A673 (cell line): ENCODE measurements around the gene MS4A4A. TPM values are rescaled to one million over a fixed set of nuclear protein-coding genes. Genes with fewer than 3 reads are reported as not detected.

Source experiments
- BruUV-seq: library from RNA; stranded (reverse); fragments of 400-500 nt; replicated peaks from 2 replicates; lab custom pipeline; 2021; lab: Mats Ljungman, UMichigan
- CTCF ChIA-PET: fragments of 300-600 bp; sonication (Branson Sonifier 250); formaldehyde crosslinking; loops from one replicate; lab custom pipeline; 2022; ENCODE audit warnings: antibody characterized with exemption; lab: Charles Lee
- POLR2A ChIA-PET: fragments of 300-600 bp; sonication (Branson Sonifier 250); formaldehyde crosslinking; loops from one replicate; lab custom pipeline; 2022; ENCODE audit warnings: antibody characterized with exemption; ENCODE audit not compliant: low non-redundant PET; lab: Charles Lee
- DNase-seq: peaks from one replicate; pipeline ENCODE4 v3.0.0-alpha.2; 2015; ENCODE audit warnings: low spot score
- H3K27ac ChIP-seq: fragments of 200-600 bp; sonication (generic); 2 replicates; pipeline ENCODE4 v1.5.1; 2016; ENCODE audit warnings: mixed run types, low read depth, mild to moderate bottlenecking, mixed read lengths, antibody characterized with exemption, low read length; ENCODE audit not compliant: poor library complexity, severe bottlenecking
- H3K27me3 ChIP-seq: fragments of 200-600 bp; sonication (generic); replicated peaks from 2 replicates; pipeline ENCODE4 v1.6.1; 2017; ENCODE audit warnings: mixed run types, low read depth, mild to moderate bottlenecking, mixed read lengths, antibody characterized with exemption, low read length; ENCODE audit not compliant: insufficient read depth, poor library complexity
- H3K36me3 ChIP-seq: fragments of 200-600 bp; sonication (generic); 2 replicates; pipeline ENCODE4 v1.6.1; 2016; ENCODE audit warnings: mixed run types, mild to moderate bottlenecking, mixed read lengths, antibody characterized with exemption, low read length; ENCODE audit not compliant: insufficient read depth, poor library complexity, severe bottlenecking
- H3K4me1 ChIP-seq: fragments of 200-600 bp; sonication (generic); 2 replicates; pipeline ENCODE4 v1.6.1; 2017; ENCODE audit warnings: mixed run types, mild to moderate bottlenecking, mixed read lengths, antibody characterized with exemption, low read length; ENCODE audit not compliant: insufficient read depth, poor library complexity, severe bottlenecking
- H3K4me3 ChIP-seq: fragments of 200-600 bp; sonication (generic); 2 replicates; pipeline ENCODE4 v1.5.1; 2016; ENCODE audit warnings: low read depth, mixed run types, mild to moderate bottlenecking, mixed read lengths, low read length; ENCODE audit not compliant: poor library complexity, severe bottlenecking
- H3K9me3 ChIP-seq: fragments of 200-600 bp; sonication (generic); 2 replicates; pipeline ENCODE4 v1.6.1; 2016; ENCODE audit warnings: mixed run types, low read depth, mild to moderate bottlenecking, mixed read lengths, antibody characterized with exemption, low read length; ENCODE audit not compliant: poor library complexity, severe bottlenecking
- EZH2 ChIP-seq: fragments of 200-600 bp; sonication (generic); IDR thresholded peaks from 2 replicates; pipeline ENCODE4 v1.6.1; 2017; ENCODE audit warnings: borderline replicate concordance, low read depth, mild to moderate bottlenecking, mixed read lengths, antibody characterized with exemption, low read length; ENCODE audit not compliant: poor library complexity, severe bottlenecking
- intact Hi-C: fragments of 100-400 bp; cut with micrococcal nuclease; formaldehyde crosslinking; loops from one replicate; pipeline ENCODE4 v1.10.0; 2022; ENCODE audit not compliant: unreplicated experiment
- total RNA-seq: library from RNA; stranded (reverse); gene quantifications from 2 replicates; pipeline ENCODE4 v1.2.3, GENCODE V29; 2021
- TF ChIP-seq, protein P1 (sequence below): fragments of 300-800, 200-600 bp; sonication (generic); conservative IDR thresholded peaks from 2 replicates; pipeline ENCODE4 v1.5.1; 2017; ENCODE audit warnings: low read depth, mild to moderate bottlenecking, antibody characterized with exemption, low read length, moderate library complexity, mixed read lengths

MS4A4A gene
- total RNA-seq, 1 experiment from 2014 or later: not detected

DNA sequence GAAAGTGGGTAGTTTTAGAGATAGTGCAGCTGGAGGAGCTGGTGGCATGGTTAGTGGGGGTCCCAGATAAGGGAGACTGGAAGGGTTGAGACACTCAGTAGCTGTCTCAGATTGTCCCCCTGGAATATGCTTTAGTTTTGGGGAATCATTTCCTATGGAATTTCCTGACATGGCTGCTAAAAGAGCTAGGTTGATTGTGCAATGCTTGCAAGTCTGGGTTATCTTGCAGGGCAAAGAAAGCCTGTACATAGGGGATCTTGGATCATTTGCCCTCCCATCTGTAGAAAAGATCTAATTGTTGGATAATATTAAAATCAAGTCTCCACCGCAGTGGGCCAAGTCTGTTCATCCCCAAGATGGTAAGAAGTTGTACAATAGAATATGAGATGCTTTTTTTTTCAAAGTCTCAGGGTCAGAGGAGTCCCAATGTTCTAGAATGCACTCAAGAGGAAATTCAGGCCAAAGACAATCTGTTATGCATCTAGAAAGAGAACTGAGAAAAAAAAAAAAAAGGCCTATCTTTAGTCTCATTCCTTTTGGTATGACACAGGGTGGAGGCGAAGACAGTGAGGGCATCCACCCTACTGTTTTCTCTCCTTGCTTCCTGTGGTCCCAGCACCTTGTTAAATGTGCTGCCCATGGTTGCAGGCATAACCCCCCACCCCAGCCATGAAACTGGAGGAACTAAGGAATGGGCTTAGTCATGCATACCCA lies 66.8 kb downstream of the MS4A4A start:
- BruUV-seq: no TSS peak
- no peaks in the 10 kb centered on the region for H3K4me1 ChIP-seq
- no peak for DNase-seq
- H3K4me3 ChIP-seq: no peak overlapping the region
- ChIA-PET CTCF (no interaction called here), POLR2A (no interaction called here)
- peaks cover 8% of the 10 kb centered on the region for H3K27me3 ChIP-seq
- H3K27ac ChIP-seq: no peak overlapping the region
- H3K36me3 ChIP-seq: no peaks in the 10 kb centered on the region
- no peak for TF ChIP-seq EZH2
- TF ChIP-seq, protein P1, sequence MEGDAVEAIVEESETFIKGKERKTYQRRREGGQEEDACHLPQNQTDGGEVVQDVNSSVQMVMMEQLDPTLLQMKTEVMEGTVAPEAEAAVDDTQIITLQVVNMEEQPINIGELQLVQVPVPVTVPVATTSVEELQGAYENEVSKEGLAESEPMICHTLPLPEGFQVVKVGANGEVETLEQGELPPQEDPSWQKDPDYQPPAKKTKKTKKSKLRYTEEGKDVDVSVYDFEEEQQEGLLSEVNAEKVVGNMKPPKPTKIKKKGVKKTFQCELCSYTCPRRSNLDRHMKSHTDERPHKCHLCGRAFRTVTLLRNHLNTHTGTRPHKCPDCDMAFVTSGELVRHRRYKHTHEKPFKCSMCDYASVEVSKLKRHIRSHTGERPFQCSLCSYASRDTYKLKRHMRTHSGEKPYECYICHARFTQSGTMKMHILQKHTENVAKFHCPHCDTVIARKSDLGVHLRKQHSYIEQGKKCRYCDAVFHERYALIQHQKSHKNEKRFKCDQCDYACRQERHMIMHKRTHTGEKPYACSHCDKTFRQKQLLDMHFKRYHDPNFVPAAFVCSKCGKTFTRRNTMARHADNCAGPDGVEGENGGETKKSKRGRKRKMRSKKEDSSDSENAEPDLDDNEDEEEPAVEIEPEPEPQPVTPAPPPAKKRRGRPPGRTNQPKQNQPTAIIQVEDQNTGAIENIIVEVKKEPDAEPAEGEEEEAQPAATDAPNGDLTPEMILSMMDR: no peak
- no peaks in the 10 kb centered on the region for H3K9me3 ChIP-seq
- intact Hi-C loops: no loop called here

DNA sequence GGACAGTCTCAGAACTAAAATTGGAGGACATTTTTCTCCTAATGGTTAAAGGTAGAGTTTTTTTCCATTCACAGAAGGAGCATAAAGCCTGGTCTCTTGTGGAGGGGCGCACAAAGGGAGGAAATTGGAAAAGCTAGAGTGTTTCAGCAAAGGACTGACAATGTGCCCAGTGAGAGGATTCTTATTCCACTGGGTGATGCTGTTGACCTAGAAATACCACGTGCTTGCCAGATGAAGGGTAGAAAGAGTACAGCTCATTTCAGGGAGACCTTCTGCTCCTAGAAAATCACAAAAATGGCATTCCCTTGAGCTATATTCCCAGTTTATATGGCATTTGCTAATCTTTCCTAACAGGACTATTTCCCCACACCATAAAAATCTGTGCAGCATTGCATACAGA lies 67.7 kb downstream of the MS4A4A start:
- H3K36me3 ChIP-seq: no peaks in the 10 kb centered on the region
- intact Hi-C loops: no loop called here
- H3K27ac ChIP-seq: no peak overlapping the region
- no peaks in the 10 kb centered on the region for H3K9me3 ChIP-seq
- DNase-seq: no peak
- CTCF ChIA-PET: no interaction called here
- H3K4me1 ChIP-seq: no peaks in the 10 kb centered on the region
- POLR2A ChIA-PET: no interaction called here
- H3K27me3 ChIP-seq: peaks cover 8% of the 10 kb centered on the region
- TF ChIP-seq, protein P1: no peak
- no peak for TF ChIP-seq EZH2
- no peak overlapping the region for H3K4me3 ChIP-seq
- BruUV-seq: no TSS peak

DNA sequence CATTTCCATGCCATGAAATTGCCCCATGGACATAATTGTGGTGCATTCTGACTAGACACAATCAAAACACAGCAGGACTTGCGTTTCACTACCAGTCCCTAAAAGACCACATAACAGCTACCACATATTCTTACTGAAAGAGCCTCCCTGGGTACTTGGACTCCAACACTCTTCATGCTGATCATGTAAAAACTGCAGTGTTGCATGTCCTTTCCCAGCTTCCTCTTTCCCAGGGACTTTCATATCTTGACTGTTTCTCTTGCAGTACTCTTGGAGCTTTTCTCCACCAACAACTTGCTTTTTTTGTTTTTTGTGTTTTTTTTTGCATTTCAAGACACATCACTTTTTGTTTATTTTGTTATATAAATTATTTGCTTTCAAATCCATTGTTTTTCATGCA lies 69.5 kb downstream of the MS4A4A start:
- POLR2A ChIA-PET: no interaction called here
- CTCF ChIA-PET: no interaction called here
- Histone ChIP-seq H3K9me3 (no peaks in the 10 kb centered on the region), H3K4me3 (no peak overlapping the region), H3K4me1 (no peaks in the 10 kb centered on the region), H3K36me3 (no peaks in the 10 kb centered on the region), H3K27me3 (peaks cover 8% of the 10 kb centered on the region), H3K27ac (no peak overlapping the region)
- intact Hi-C loops: no loop called here
- no TSS peak for BruUV-seq
- no peak for TF ChIP-seq EZH2
- TF ChIP-seq, protein P1: no peak
- no peak for DNase-seq
